GM18909 (cell line): ENCODE results near the gene DAAM1.

Source experiments
- ATAC-seq: cut with Tn5 transposase; IDR thresholded peaks from one replicate; pipeline ENCODE4 v1.9.1; 2021; ENCODE audit warnings: mild to moderate bottlenecking; ENCODE audit not compliant: unreplicated experiment, poor library complexity

Gene DAAM1

DNA sequence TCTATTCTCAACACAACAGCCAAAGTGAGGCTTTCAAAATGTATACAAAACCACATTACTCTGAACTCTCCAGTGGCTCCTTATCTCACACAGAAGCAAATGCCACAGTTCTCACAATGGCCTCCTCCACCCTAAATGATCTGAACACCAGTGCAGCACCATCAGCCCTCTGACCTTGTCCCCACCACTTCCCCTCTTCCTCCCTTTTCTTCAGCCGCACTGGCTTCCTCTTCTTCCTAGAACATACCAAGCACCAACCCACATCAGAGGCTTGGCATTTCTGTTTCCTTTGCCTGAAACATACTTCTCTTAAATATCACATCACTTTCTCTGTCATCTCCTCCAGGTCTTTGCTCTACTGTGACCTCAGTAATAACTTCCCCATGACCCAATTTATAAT, 210.4 kb downstream of the DAAM1 start:
- no peak for ATAC-seq

DNA sequence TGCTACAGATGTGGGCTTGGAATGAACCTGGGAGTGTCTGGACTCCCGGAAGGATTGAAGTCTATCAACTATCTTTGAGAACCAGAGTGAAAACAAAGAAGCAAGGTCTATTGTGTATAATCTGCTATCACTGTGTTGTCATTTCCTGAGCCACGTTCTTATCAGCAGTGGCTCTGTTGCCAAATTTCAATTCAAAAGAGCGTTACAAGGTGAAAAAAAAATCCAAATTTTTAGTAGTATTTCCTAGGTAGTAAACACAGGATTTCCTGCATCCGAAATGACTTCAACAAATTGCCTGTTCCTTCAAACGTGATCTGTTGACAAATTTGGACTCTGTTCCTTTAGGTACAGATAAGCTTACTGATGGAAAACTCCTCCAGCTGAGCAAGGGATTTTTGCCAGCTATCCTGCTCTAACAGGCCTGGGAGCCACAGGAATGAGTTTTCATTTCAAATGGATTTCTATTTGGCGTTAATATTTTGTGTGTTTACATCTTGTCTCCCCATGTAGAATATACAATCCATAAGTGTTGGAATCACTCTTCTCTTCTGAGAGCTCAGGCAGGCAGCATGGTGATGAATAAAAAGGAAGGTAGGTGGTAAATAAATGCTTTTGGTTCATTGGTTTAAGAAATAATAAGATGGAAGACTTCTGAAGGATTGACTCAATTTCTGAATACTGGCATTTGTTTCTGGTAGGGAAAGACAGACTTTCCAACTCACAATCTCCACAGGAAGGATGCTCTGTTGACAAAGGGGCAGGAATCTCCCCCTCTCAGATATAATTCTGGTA, 218.2 kb downstream of the DAAM1 start:
- ATAC-seq = no peak

DNA sequence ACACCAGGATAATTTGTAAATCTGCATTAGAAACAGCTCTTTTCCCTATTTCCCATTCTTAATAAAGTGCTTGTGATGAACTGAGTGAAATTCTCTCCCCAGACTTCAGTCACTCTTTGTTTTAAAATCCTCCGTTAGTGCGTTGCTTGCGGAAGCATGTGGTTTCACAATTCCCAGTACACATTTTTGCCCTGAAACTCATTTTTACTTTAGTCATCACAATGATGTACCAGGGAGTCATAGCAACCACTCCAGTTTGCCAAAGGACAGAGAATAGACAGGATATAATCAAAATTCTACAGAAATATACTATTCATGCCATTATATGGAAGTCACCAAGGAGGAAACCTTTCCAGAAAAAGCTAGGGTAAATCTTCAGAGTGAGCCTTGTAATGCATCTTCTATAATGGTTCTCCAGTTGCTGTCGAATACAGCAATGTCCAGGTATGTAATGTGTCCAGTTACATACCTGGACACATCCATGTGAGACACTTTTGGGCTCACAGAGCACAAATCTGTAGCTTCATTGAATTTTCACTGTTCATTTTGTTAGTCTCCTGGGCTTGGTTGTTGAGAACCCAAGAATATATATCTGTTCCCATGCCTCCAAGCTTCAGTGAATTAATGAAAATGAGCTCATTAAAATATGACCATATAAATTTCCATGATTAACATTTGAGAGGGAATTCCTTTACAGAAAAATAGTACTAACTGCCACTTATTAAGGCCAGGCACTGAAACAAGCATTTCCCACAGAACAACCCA, 219.0 kb downstream of the DAAM1 start:
- ATAC-seq = no peak

DNA sequence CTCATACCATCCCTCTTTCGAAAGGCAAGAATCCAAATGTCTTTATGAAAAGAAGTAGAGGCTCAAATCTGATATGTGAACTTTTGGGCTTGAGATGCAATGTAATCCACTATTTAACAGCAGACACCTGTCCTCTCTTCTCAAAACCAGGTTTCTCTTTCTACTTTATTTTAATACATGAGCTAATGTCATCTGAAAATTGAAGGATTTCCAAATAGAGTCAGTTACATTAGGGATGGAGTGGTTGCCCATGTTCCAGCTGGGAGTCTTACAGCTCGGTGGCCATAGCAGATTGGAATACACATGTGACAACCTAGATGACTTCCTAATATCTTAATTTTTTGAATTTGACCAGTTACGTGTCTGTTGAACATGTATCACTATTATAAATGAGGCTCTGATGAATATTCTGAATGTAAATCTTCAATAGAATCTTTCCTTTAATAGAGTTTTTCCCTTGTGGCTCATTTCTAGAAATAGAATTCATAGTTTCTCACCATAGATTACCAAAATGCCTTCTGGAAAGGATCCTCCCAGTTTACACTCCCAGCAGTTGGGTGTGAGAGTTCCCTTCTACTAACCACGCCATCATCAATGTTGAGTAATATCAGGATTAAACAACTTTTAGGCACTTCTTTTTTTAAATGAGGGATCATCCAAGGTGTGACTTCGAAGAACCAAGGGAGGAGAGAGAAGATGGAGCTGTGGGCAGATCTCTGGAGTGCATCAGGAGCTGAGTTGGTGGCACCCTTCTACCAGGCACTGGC, 227.6 kb downstream of the DAAM1 start:
- no peak for ATAC-seq

DNA sequence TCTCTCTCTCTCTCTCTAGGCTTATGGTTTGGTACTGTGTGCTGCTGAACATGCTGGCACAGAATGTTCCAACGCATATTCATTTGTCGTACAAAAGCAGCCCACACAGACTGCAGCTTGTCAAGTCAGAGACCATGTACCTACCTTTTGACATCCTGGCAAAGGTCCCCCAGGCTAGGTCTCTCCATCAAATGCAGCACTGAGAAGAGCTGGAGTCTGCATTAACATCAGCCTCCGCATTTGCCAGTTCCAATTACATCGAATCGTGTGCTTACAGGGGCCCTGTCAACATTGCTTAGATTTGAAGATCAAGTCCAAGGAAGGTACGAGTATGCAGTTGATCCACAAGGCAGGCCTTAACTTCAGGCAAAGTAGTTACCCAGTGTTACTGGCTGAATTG, 228.8 kb downstream of the DAAM1 start:
- ATAC-seq = no peak

DNA sequence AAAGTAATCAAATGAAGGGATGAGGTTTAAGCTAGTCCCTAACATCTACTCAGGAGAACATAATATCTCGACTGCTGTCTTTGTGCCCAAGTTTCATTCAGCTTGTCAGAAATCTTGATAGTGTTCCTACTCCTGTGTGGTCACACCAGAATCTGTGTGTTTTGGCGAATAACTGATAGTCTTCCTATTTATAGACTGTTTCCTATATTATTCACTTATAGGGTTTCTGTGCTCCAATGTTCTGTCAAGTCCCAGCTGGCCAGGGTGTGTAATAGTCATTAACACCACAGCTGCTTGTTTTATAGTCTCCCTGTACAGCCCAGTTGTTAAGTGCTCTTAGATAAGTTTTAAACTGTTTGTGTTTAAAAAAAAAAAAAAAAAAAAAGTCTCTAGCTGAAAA, 230.8 kb downstream of the DAAM1 start:
- no peak for ATAC-seq
